ENCODE results near the gene KCNT1.

KCNT1 gene

DNA sequence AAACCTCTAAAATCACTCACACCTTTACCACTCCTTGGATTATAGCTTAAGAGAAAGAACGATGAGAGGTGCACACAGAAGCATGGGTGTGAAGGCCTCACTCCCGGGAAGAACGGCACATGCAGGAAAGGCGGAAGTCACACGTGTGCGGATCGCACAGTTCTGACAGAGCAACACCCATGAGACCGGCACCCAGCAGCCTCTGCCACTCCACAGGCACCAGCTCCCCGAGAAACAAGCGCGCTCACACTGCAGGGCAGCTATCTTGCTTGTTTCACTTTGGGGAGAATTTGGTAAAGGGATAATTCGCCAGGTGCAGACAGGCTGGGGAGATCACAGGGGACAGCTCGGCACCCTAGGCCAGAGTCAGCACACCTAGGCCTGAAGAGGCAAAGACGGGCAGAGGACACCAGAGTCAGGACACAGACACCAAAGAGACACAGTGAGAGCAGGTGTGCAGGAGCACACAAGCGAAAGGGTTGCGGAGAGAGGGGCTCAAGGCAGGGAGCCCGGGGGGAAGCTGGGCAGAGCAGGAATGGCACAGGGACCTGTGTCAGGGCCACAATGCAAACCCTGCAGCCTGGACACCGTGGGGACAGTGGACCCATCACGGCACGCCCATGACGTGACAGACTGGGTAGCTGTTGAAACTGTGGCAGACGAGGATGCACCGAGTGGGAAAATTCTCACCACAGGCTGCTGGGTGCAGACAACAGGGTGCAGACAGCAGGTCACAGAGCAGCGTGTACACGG, 123.6 kb downstream of the KCNT1 start:
- no peak for DNase-seq

DNA sequence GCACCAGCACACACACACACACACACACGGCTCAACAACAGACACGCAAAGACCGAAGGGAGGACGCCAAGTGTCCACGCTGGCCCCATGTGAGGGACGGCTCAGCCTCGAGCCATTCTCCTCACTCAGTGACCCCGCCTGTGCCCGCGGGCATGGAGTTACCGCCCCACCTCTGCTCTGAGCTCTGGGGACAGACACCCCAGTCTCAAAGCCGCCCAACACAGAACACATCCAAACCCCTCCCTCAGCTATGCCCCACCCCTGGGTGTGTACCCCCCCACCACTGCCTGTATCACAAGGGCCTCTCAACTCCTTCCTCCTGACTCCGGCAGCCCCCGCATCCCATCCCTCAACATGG, 124.2 kb downstream of the KCNT1 start:
- DNase-seq = no peak

DNA sequence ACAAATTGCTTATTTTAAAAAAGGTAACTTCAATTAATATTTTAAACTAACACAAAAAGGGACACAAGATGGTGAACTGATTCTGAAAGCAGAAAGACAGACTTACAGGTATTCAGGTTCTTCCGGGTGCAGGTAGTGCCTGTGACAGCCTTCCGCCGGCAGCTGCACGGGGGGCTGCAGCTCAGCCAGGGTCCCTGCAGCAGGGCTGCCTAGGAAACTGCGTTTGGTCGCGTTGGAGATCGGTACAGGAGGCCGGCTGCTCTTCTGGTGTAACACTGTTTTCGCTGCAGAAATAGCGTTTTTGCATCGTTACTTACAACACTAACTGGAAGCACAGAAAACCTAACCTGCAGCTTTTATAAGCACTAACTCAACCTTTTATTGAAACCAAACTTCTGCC, 125.3 kb downstream of the KCNT1 start:
- no peak for DNase-seq

DNA sequence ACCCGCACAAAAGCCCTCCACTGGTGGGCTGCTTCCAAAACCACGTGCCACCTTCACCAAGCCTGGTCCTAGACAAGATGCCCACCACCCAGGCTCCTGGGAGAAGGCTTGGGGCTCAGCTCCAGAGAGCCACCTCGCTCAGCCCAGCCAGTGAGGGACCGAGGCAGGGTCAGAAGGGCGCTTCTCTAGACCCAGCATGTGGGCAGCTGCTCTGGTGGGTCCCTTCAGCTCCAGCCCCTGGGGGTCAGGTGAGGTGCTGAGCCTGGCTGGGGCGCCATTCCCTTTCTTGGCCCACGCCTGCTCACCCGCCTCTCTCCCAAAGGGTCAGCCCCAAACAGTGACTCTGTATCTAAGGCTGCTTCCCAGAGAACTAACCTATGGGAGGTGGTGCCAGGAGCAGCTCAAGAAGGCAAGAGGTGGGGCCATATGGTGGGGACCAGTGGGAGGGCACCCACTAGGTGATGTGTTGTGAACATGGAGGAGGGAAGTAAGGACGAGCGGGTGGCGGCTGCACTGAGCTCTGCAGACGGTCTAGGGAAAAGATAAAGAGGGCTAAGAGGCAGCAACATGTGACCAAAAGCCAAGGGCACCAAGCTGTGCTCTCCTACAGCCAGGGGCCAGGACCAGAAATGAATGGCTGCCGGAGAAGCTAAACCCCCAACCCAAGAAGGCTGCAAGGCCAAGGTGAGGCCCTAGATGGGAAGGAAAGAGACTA, 126.0 kb downstream of the KCNT1 start:
- DNase-seq = no peak

DNA sequence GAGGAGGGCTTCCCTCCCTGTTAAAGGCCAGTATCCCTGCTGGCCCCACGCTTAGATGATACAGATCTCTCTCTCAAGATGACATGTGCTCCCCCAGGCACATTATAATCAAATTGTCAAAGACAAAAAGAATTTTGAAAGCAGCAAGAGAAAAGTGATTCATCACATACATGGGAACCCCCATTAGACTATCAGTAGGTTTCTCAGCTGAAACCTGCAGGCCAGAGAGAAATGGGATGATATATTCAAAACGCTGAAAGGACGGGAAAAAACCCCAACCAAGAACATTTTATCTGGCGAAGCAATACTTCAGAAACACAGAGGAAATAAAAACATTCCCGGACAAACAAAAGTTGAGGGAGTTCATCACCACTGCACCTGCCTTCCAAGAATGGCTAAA, 126.7 kb downstream of the KCNT1 start:
- DNase-seq = no peak

DNA sequence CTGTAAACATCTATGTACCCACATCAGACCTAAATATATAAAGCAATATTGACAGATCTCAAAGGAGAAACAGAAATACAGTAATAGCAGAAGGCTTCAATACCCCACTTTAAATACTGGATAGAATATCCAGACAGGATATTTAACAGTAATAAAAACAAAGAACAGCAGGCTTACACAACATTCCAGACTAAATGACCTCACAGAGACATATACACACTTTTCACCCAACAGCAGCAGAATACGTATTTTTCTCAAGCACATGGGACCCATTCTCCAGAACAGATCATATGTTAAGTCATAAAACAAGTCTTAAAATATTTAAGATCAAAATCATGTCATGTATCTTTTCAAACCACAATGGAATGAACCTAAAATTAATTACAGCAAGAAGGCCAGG, 128.5 kb downstream of the KCNT1 start:
- DNase-seq = no peak

DNA sequence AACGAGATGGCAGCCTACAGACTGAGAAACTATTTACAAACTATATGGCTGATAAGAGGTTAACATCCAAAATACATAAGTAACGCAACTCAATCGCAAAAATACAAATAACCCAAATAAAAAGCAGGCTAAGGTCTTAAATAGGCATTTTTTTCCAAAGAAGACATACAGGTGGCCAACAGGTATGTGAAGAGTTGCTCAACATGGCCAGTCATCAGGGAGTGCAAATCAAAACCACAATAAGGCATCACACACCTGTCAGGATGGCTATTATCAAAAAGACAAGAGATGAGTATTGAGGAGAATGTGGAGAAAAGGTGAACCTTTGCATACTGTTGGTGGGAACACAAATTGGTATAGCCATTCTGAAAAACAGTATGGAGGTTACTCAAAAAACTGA, 131.9 kb downstream of the KCNT1 start:
- no peak for DNase-seq

DNA sequence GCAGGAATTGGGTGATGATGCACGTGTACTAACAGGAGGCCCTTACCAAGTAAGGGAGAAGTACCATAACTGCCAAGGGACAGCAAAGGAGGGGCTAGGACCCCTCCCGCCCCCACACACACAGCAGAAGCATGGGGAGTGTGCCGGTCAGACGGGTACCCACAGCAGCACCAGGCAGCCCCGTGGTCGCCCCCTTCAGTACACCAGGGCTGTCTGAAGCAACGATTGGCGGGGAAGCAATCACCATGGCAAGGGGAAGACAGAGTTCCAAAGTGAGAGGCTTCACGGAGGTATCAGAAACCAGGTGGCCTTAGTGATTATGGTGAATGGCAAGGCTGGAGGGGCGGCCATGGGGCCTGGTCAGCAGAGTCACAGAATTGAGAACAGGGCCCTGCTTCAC, 133.1 kb downstream of the KCNT1 start:
- DNase-seq = no peak

DNA sequence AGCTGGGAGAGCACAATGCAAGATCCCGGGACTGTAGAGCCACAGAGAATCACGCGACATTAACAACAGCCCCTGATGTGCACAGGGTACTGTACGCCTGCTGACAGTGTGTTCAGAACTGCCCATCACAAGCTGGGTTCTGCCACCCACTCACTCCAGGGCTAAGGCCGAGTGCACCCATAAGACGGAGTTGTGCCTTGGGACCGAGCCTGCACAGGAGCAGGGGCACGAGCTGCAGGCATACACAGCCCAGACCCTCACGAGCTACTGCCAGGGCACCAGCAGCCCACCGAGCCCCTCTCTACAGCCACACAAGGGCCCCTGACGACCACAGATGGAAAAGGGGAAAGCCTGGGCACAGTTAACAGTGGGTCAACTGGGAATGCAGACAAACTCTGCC, 137.5 kb downstream of the KCNT1 start:
- DNase-seq = no peak

DNA sequence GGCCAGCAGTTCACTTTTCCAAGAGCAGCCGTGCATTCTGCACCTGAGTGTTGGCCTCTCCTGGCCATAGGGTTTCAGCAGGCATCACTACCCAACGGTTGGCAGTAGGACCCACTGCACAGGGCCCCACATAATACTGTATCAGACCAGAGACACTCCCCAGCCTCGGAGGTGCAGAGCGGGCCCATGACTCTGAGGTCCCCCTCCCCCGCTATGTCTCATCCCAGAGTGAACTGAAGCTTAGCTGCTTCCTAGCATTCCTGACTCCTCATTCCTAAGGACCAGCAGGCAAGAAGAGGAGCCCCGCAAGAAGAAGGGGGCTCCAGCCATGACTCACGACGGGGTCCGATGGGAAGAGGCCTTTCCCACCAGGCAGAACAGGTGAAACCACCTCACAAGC, 138.1 kb downstream of the KCNT1 start:
- DNase-seq = no peak

DNA sequence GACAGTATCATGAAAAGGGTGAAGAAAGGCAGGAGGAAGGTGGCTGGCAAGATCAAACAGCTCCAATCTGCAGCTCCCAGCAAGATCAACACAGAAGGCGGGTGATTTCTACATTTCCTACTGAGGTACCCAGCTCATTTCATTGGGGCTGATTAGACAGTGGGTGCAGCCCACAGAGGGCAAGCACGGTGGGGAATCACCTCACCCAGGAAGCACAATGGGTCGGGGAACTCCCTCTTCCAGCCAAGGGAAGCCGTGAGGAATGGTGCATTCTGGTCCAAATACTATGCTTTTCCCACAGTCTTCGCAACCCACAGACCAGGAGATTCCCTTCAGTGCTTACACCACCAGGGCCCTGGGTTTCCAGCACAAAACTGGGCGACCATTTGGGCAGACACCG, 138.6 kb downstream of the KCNT1 start:
- DNase-seq = no peak
